Muscle layer of duodenum (tissue), 2 donors: Measurements from ENCODE around the gene RTN1.
A peak's percentile ranks its signal among the peaks of the same experiment; 100 is the strongest.

Experiments
- H3K27ac ChIP-seq: one replicate; pipeline ENCODE4 v1.7.0; 2013; ENCODE audit warnings: mild to moderate bottlenecking, low read length
- H3K27me3 ChIP-seq: one replicate; pipeline ENCODE4 v1.7.0; 2013; ENCODE audit warnings: low read depth, mild to moderate bottlenecking, control low read depth, low read length
- H3K36me3 ChIP-seq, 2 donors: one replicate each; pipeline ENCODE4 v1.7.0; 2013; ENCODE audit warnings: low read length in 2 of 2, control low read depth in 1 of 2, mild to moderate bottlenecking in 1 of 2; ENCODE audit not compliant: insufficient read depth in 2 of 2, control insufficient read depth in 1 of 2
- H3K4me1 ChIP-seq, 2 donors: one replicate each; pipeline ENCODE4 v1.7.0; 2013; ENCODE audit warnings: low read length in 2 of 2, mild to moderate bottlenecking in 2 of 2, control low read depth in 1 of 2, moderate library complexity in 1 of 2; ENCODE audit not compliant: insufficient read depth in 2 of 2, control insufficient read depth in 1 of 2
- H3K4me3 ChIP-seq, 2 donors: one replicate each; pipeline ENCODE4 v1.7.0; 2013; ENCODE audit warnings: low read length in 2 of 2, low read depth in 1 of 2, mild to moderate bottlenecking in 1 of 2
- H3K9me3 ChIP-seq, 2 donors: one replicate each; pipeline ENCODE4 v1.7.0; 2013; ENCODE audit warnings: low read length in 2 of 2, control low read depth in 1 of 2, mild to moderate bottlenecking in 1 of 2; ENCODE audit not compliant: control insufficient read depth in 1 of 2
- donor health status: healthy.

RTN1 gene, protein sequence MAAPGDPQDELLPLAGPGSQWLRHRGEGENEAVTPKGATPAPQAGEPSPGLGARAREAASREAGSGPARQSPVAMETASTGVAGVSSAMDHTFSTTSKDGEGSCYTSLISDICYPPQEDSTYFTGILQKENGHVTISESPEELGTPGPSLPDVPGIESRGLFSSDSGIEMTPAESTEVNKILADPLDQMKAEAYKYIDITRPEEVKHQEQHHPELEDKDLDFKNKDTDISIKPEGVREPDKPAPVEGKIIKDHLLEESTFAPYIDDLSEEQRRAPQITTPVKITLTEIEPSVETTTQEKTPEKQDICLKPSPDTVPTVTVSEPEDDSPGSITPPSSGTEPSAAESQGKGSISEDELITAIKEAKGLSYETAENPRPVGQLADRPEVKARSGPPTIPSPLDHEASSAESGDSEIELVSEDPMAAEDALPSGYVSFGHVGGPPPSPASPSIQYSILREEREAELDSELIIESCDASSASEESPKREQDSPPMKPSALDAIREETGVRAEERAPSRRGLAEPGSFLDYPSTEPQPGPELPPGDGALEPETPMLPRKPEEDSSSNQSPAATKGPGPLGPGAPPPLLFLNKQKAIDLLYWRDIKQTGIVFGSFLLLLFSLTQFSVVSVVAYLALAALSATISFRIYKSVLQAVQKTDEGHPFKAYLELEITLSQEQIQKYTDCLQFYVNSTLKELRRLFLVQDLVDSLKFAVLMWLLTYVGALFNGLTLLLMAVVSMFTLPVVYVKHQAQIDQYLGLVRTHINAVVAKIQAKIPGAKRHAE

DNA sequence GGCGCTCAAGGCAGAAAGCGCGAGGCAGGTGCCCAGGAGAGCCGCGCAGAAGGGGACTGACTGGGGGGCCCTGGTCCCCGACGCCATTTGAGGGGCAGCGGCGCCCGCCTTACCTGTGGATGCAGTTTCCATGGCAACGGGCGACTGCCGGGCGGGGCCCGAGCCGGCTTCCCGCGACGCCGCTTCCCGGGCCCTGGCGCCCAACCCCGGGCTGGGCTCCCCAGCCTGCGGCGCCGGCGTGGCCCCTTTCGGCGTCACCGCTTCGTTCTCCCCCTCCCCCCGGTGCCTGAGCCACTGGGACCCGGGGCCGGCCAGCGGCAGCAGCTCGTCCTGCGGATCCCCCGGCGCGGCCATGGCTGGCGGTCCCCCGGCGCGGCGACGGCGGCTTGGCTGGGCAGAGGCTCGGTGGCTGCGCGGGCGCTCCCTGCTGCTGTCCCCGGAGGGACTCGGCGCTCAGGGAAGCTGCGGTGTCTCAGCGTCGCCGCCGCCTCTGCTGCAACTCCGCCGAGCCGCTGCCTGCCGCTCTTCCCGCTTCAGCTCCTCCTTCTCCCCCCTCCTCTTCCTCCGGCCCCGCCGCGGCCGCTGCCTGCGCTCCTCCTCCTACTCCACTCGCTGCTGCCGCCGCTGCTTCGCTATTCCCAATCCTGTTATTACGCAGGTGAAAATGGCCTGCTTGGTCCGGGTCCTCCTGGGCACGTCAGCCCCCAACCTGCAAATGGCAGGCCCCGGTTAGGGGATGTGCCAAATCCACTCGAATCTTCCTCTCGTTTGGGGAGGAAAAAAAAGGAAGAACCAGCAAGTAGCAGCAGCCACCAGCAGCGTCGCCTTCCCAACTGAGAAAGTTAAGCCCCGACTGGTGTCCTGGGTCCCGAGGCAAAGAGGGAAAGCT, at the start of gene RTN1:
RTN1 (minus strand) TSS at position 500 of the 889 bp plus-strand sequence; CDS start at position 354, 146 bp downstream.
- Histone ChIP-seq H3K9me3 (no peaks in the 10 kb centered on the region), H3K4me3 (peak within 1 kb of the TSS; percentile 64 to 79), H3K27me3 (peaks cover 7% of the 10 kb centered on the region), H3K27ac (no peak within 1 kb of the TSS), H3K36me3 (no peaks in the 10 kb centered on the region), H3K4me1 (peaks cover 0 to 19% of the 10 kb centered on the region in 2 donors)

DNA sequence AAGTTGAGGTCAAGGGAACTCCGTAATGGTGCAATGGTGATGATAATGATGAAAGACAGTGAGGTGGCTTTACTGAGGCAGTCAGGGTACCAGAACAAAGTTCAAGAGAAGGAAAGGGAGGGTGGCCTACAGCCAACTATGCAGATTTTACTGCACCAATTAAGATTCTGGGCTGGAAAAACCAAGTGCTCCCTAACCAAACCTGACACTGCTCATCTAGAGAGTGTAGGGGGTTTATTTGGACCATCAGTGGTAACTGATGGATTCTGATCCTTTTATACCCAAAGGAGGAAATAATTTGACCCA, 49.8 kb upstream of the RTN1 start:
- Histone ChIP-seq H3K4me1 (peaks cover 0 to 8% of the 10 kb centered on the region in 2 donors), H3K27me3 (no peaks in the 10 kb centered on the region), H3K27ac (no peak overlapping the region), H3K36me3 (no peaks in the 10 kb centered on the region), H3K9me3 (no peaks in the 10 kb centered on the region), H3K4me3 (peak overlapping the region in 1 of 2 donors; percentile 62)

DNA sequence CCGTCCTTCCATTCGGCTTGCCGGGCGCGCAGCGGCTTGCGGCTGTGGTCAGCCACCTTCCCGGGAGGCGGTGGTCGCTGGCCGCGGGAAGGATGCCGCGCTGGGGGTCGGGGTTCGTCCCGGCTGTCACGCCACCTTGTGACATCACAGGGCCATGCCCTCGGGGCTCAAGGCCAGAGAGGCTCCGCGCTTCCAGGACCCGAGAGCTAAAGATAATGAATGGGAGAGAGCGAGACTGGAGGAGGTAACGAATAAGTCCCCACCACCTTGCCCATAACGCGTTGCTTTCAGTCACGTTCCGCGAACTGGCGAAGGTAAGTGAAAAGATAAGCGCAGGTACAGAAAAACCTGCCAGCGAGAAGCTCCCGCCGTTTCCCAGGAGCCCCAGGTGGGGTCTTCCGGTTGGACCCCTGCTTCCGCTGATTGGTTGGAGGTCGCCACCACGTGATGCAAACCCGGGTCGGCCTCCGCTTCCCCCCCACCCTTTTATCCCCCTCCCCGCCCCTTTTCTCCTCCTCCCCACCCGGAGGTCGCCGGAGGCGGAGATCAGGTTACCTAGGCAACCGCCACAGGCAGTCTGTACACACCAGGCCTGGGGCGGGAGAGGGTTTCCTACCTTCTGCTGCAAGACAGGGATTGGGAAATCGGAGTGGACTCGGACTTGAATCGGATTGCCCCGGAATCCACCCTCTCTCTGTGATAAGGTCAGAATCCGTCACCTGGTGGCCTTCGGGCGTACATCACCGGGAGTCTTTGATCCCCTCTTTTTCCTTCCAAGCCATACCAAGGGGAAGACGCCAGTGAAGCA, 49.2 kb upstream of the RTN1 start, which contains the start of gene LRRC9:
LRRC9 (plus strand) TSS at position 575 of the 808 bp plus-strand sequence.
- H3K27me3 ChIP-seq: no peaks in the 10 kb centered on the region
- H3K36me3 ChIP-seq: no peaks in the 10 kb centered on the region
- H3K9me3 ChIP-seq: no peaks in the 10 kb centered on the region
- peak within 1 kb of the TSS; percentile 61 to 62 for H3K4me3 ChIP-seq
- H3K4me1 ChIP-seq: peaks cover 0 to 8% of the 10 kb centered on the region in 2 donors
- H3K27ac ChIP-seq: no peak within 1 kb of the TSS

DNA sequence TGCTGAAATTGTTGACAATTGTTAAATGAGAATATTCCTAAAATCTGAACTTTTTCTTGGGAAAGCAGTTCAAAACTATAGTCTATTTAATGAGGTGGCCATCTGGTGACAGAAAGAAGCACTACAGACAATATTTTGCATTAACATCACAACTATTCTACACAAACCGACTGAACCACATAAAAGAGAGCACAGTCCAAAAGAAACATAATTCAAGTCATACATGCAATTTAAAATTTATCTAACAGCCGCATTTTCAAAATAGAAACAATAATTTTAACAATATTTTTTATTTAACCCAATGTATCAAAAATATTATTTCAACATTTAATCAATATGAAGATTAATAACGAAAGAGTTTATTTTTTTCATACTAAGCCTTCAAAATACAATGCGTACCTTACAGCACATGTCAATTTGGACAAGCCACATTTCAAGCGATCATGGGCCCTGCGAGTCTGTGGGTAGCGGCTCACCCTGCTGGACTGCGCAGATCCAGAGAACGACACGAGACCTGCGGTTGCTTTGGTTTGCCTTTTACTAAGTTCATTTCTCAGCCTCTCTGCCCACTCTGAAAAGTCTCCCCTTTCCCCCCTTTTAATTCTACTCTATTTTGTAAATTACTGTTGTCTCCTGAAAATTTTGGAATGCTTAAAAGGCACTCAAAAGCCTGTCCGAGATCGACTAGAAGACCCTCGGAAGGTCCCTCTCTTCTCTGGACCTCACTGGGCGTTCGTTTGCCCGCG, 48.4 kb upstream of the RTN1 start:
- peaks cover 0 to 8% of the 10 kb centered on the region in 2 donors for H3K4me1 ChIP-seq
- no peaks in the 10 kb centered on the region for H3K27me3 ChIP-seq
- H3K4me3 ChIP-seq: peak overlapping the region; percentile 61 to 62
- H3K9me3 ChIP-seq: no peaks in the 10 kb centered on the region
- no peak overlapping the region for H3K27ac ChIP-seq
- no peaks in the 10 kb centered on the region for H3K36me3 ChIP-seq

DNA sequence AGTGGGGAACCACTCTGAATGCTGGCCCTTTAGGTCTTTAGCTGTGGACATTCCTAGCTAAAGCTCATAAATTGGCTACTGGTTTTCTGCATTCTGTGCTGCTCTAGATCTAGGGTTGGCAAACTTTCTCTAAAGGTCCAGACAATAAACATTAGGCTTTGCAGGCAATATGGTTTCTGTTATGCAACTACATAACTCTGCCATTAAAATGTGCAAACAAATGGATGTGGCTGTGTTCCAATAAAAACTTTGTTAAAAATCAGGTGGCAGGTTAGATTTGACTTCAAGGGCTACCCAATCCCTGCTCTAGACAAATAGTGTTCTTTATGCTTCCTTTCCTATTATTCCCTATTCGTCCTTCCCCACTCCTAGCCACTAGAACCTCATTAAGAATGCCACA, 42.6 kb upstream of the RTN1 start:
- Histone ChIP-seq H3K36me3 (no peaks in the 10 kb centered on the region), H3K9me3 (no peaks in the 10 kb centered on the region), H3K4me1 (no peaks in the 10 kb centered on the region), H3K27me3 (no peaks in the 10 kb centered on the region), H3K4me3 (no peak overlapping the region), H3K27ac (no peak overlapping the region)

DNA sequence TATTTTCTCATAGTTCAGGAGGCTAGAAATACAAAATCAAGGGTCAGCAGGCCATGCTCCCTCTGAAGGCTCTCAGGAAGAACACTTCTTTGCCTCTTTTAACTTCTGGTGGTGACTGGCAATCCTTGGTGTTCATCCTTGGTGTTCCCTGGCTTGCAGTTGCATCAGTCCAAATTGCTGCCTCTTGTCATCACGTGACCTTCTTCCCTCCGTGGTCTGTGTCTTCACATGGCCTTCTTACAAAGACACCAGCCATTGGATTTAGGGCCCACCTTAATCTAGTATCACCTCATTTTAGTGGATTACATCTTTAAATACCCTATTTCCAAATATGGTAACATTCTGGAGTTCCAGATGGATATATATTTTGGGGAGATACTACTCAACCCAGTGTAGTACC, 41.9 kb upstream of the RTN1 start:
- no peaks in the 10 kb centered on the region for H3K9me3 ChIP-seq
- no peak overlapping the region for H3K4me3 ChIP-seq
- no peaks in the 10 kb centered on the region for H3K36me3 ChIP-seq
- no peaks in the 10 kb centered on the region for H3K27me3 ChIP-seq
- no peak overlapping the region for H3K27ac ChIP-seq
- no peaks in the 10 kb centered on the region for H3K4me1 ChIP-seq

DNA sequence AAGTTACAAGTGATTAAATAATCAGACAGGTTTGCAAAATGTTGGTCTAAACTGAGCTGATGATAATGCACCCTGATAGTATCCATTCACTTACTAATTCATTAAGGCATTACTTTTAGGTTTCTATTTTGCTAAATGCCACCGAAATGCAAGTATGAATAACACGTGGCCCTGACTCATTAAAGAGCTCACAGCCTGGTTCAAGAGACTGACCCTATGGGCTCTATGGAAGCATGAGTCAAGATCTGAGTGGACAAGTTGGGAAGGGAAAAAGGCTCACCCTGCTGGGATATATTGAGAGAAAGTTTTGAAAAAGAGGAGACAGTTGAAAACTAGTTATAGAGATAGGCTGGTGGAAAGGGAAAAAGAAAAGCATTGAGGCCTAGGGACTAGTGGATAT, 34.6 kb upstream of the RTN1 start:
- Histone ChIP-seq H3K36me3 (no peaks in the 10 kb centered on the region), H3K4me3 (no peak overlapping the region)

DNA sequence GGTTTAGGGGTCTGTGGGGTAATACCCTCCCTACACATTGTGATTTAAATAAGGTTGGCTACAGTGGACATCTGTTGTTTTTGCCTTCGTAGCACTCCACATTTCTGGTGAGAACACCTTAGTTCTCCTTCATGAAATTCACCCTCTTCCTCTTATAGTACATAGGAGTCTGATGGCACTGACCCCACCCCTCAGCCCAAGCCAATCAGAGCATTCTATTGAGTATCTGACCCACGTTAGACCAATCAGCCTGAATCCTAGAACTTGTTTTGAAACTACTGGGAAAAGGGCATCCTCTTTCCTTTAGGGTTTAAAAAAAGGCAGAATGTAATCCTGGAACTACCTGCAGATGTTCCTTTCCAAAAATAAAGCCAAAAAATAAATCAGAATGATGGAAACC, 33.6 kb upstream of the RTN1 start:
- H3K27ac ChIP-seq: no peak overlapping the region
- no peaks in the 10 kb centered on the region for H3K4me1 ChIP-seq
- no peaks in the 10 kb centered on the region for H3K9me3 ChIP-seq
- no peak overlapping the region for H3K4me3 ChIP-seq
- H3K27me3 ChIP-seq: no peaks in the 10 kb centered on the region
- H3K36me3 ChIP-seq: no peaks in the 10 kb centered on the region

More for the DNA sequence above, 34.6 kb upstream of the RTN1 start:
- no peak overlapping the region for H3K27ac ChIP-seq
- H3K9me3 ChIP-seq: no peaks in the 10 kb centered on the region
- no peaks in the 10 kb centered on the region for H3K27me3 ChIP-seq
- no peaks in the 10 kb centered on the region for H3K4me1 ChIP-seq

DNA sequence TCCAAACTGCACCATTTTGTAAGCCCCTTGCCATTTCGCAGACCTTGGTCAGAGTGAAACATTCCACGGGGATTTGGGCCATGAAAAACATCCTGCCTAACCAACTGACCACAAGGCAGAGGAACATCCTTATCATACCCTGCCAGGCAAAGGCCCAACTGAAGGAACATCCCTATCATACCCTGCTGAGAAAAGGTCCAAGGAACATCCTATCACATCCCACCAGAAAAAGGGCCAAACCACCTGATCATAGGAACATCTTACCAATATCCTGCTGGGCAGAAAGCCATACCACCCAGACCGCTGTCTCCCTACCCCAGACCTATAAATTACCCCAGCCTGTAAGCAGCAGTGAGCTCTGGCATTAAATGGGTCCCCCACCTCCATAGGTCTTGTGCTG, 30.0 kb upstream of the RTN1 start:
- Histone ChIP-seq H3K27ac (no peak overlapping the region), H3K36me3 (no peaks in the 10 kb centered on the region), H3K4me3 (no peak overlapping the region), H3K9me3 (no peaks in the 10 kb centered on the region), H3K4me1 (no peaks in the 10 kb centered on the region), H3K27me3 (no peaks in the 10 kb centered on the region)

DNA sequence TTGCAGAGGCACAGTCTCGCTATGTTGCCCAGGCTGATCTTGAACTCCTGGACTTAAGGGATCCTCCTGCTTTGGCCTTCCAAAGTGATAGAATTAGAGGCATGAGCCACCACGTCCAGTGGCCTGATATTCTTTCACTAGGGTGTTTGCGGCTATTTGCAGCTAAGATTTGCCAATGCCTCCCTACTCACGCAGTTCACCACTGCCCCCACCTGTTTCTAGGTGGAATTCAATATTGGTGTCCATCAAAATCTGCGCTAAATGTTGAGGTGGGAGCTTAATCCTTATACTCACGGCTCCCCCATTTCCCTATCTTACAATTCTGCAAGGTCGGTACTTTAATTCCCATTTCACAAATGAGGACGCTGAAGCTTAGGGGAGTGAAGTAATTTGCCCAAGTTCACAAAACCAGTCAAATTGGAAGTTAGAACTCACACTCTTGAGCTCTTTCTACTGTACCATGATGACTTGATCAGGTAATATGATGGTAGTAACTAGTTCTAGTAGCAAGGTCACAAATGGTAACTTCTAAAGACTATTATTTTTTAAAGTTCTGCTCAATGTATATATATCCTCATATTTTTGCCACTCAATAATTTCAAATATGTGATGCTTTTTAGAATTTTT, 27.3 kb upstream of the RTN1 start:
- H3K4me3 ChIP-seq: no peak overlapping the region
- H3K36me3 ChIP-seq: no peaks in the 10 kb centered on the region
- H3K27ac ChIP-seq: no peak overlapping the region
- no peaks in the 10 kb centered on the region for H3K9me3 ChIP-seq
- no peaks in the 10 kb centered on the region for H3K4me1 ChIP-seq
- no peaks in the 10 kb centered on the region for H3K27me3 ChIP-seq
